Measurements from ENCODE around the gene NDUFV1. TPM values are rescaled to one million over a fixed set of nuclear protein-coding genes. Genes with fewer than 3 reads are reported as not detected.
"Not testable (repeated sequence)": the region's sequence is repeated elsewhere in the genome, so short reads cannot be mapped to it uniquely, and the experiment has no call there.

Gene NDUFV1
- polyA plus RNA-seq = 191 TPM
- long read RNA-seq, donor 1, transcript NDUFV1-201 (10 exons, 1,596 nt) = major isoform, 24 of 66 reads
- long read RNA-seq, donor 1, partial matches to known transcripts = 37 of 66 reads
- long read RNA-seq, donor 1, other reads (novel, unspliced or antisense) = 0 of 66 reads
- long read RNA-seq, donor 2, transcript NDUFV1-228 (2 exons, 573 nt) = minor isoform, 5 of 209 reads
- long read RNA-seq, donor 2, transcript NDUFV1-220 (3 exons, 736 nt) = minor isoform, 6 of 209 reads
- long read RNA-seq, donor 2, transcript NDUFV1-201 (10 exons, 1,596 nt) = major isoform, 48 of 209 reads
- long read RNA-seq, donor 2, partial matches to known transcripts = 117 of 209 reads
- long read RNA-seq, donor 2, other reads (novel, unspliced or antisense) = 28 of 209 reads
- long read RNA-seq, donor 3 = 0 reads
- long read RNA-seq, donor 4, partial matches to known transcripts = 7 of 11 reads
- long read RNA-seq, donor 4, other reads (novel, unspliced or antisense) = 0 of 11 reads
- long read RNA-seq, donor 5, transcript NDUFV1-201 (10 exons, 1,596 nt) = major isoform, 18 of 55 reads
- long read RNA-seq, donor 5, partial matches to known transcripts = 34 of 55 reads
- long read RNA-seq, donor 5, other reads (novel, unspliced or antisense) = 0 of 55 reads
- long read RNA-seq, donor 6, transcript NDUFV1-201 (10 exons, 1,596 nt) = major isoform, 53 of 134 reads
- long read RNA-seq, donor 6, transcript NDUFV1-228 (2 exons, 573 nt) = minor isoform, 10 of 134 reads
- long read RNA-seq, donor 6, partial matches to known transcripts = 62 of 134 reads
- long read RNA-seq, donor 6, other reads (novel, unspliced or antisense) = 0 of 134 reads
- long read RNA-seq, donor 7, transcript NDUFV1-201 (10 exons, 1,596 nt) = major isoform, 15 of 39 reads
- long read RNA-seq, donor 7, partial matches to known transcripts = 22 of 39 reads
- long read RNA-seq, donor 7, other reads (novel, unspliced or antisense) = 0 of 39 reads
- long read RNA-seq, donor 8, transcript NDUFV1-201 (10 exons, 1,596 nt) = major isoform, 66 of 159 reads
- long read RNA-seq, donor 8, partial matches to known transcripts = 79 of 159 reads
- long read RNA-seq, donor 8, other reads (novel, unspliced or antisense) = 6 of 159 reads
- long read RNA-seq, donor 9, transcript NDUFV1-201 (10 exons, 1,596 nt) = major isoform, 31 of 102 reads
- long read RNA-seq, donor 9, partial matches to known transcripts = 57 of 102 reads
- long read RNA-seq, donor 9, other reads (novel, unspliced or antisense) = 0 of 102 reads
- long read RNA-seq, donor 10, transcript NDUFV1-201 (10 exons, 1,596 nt) = major isoform, 43 of 113 reads
- long read RNA-seq, donor 10, partial matches to known transcripts = 59 of 113 reads
- long read RNA-seq, donor 10, other reads (novel, unspliced or antisense) = 6 of 113 reads
- long read RNA-seq, donor 11, transcript NDUFV1-201 (10 exons, 1,596 nt) = major isoform, 24 of 79 reads
- long read RNA-seq, donor 11, partial matches to known transcripts = 48 of 79 reads
- long read RNA-seq, donor 11, other reads (novel, unspliced or antisense) = 0 of 79 reads

- Histone ChIP-seq H3K27ac (ENCODE audit: low read length) (peak within 1 kb of the TSS; percentile 59), H3K4me1 (ENCODE audit: control insufficient read depth, insufficient read depth, low read length) (peaks cover 9% of the 10 kb centered on the region), H3K27me3 (ENCODE audit: control insufficient read depth, insufficient read depth, low read length) (no peaks in the 10 kb centered on the region), H3K36me3 (ENCODE audit: control insufficient read depth, insufficient read depth, low read length) (peaks cover 32% of the 10 kb centered on the region), H3K4me3 (ENCODE audit: low read length) (peak within 1 kb of the TSS; percentile 83), H3K9me3 (ENCODE audit: control insufficient read depth, low read depth, low read length) (no peaks in the 10 kb centered on the region)
- peak; percentile 96 to 97 for DNase-seq
- WGBS (ENCODE audit: insufficient coverage, low lambda C conversion rate) = no CpG with 5 or more reads among the region's 69 CpGs
Measured at GRCh38 chr11:67606492-67607295, at the start of gene NDUFV1. Gene NDUFV1 (plus strand): TSS chr11:67606936. CDS start chr11:67607005, 69 bp downstream.

- peak; percentile 67 to 89 for DNase-seq
- Histone ChIP-seq H3K9me3 (ENCODE audit: control insufficient read depth, low read depth, low read length) (no peaks in the 10 kb centered on the region), H3K27ac (ENCODE audit: low read length) (peak overlapping the region; percentile 96), H3K36me3 (ENCODE audit: control insufficient read depth, insufficient read depth, low read length) (no peaks in the 10 kb centered on the region), H3K27me3 (ENCODE audit: control insufficient read depth, insufficient read depth, low read length) (no peaks in the 10 kb centered on the region), H3K4me3 (ENCODE audit: low read length) (peak overlapping the region; percentile 3), H3K4me1 (ENCODE audit: control insufficient read depth, insufficient read depth, low read length) (peaks cover 50% of the 10 kb centered on the region)
- 33% methylated on average over 1 of the region's 19 CpGs for WGBS (ENCODE audit: insufficient coverage, low lambda C conversion rate)
Measured at GRCh38 chr11:67558084-67558772, 48.5 kb upstream of the NDUFV1 start.

- H3K27me3 ChIP-seq (ENCODE audit: control insufficient read depth, insufficient read depth, low read length) = no peaks in the 10 kb centered on the region
- peak in 1 of 2 donors; percentile 33 for DNase-seq
- H3K4me1 ChIP-seq (ENCODE audit: control insufficient read depth, insufficient read depth, low read length) = peaks cover 55% of the 10 kb centered on the region
- H3K36me3 ChIP-seq (ENCODE audit: control insufficient read depth, insufficient read depth, low read length) = no peaks in the 10 kb centered on the region
- H3K9me3 ChIP-seq (ENCODE audit: control insufficient read depth, low read depth, low read length) = no peaks in the 10 kb centered on the region
- H3K27ac ChIP-seq (ENCODE audit: low read length) = no peak overlapping the region
- no peak overlapping the region for H3K4me3 ChIP-seq (ENCODE audit: low read length)
- 100% methylated on average over 1 of the region's 10 CpGs for WGBS (ENCODE audit: insufficient coverage, low lambda C conversion rate)
Measured at GRCh38 chr11:67561971-67562619, 44.6 kb upstream of the NDUFV1 start.

GRCh38 chr11:67562963-67563704 is 43.6 kb upstream of the NDUFV1 start:
- H3K27ac ChIP-seq (ENCODE audit: low read length) = peak overlapping the region; percentile 79

GRCh38 chr11:67563705-67564114 is 43.0 kb upstream of the NDUFV1 start:
- WGBS (ENCODE audit: insufficient coverage, low lambda C conversion rate) = no CpG with 5 or more reads among the region's 11 CpGs
- H3K4me1 ChIP-seq (ENCODE audit: control insufficient read depth, insufficient read depth, low read length) = peaks cover 42% of the 10 kb centered on the region
- peak overlapping the region; percentile 79 for H3K27ac ChIP-seq (ENCODE audit: low read length)
- H3K4me3 ChIP-seq (ENCODE audit: low read length); H3K36me3 ChIP-seq (ENCODE audit: control insufficient read depth, insufficient read depth, low read length); H3K27me3 ChIP-seq (ENCODE audit: control insufficient read depth, insufficient read depth, low read length); H3K9me3 ChIP-seq (ENCODE audit: control insufficient read depth, low read depth, low read length): not testable (repeated sequence)
- peak; percentile 88 to 94 for DNase-seq

More at GRCh38 chr11:67562963-67563704, 43.6 kb upstream of the NDUFV1 start:
- no peaks in the 10 kb centered on the region for H3K36me3 ChIP-seq (ENCODE audit: control insufficient read depth, insufficient read depth, low read length)
- DNase-seq = no peak
- 60% methylated on average over 1 of the region's 10 CpGs for WGBS (ENCODE audit: insufficient coverage, low lambda C conversion rate)
- H3K4me3 ChIP-seq (ENCODE audit: low read length) = no peak overlapping the region
- H3K27me3 ChIP-seq (ENCODE audit: control insufficient read depth, insufficient read depth, low read length) = no peaks in the 10 kb centered on the region
- H3K4me1 ChIP-seq (ENCODE audit: control insufficient read depth, insufficient read depth, low read length) = peaks cover 48% of the 10 kb centered on the region
- H3K9me3 ChIP-seq (ENCODE audit: control insufficient read depth, low read depth, low read length) = no peaks in the 10 kb centered on the region

- Histone ChIP-seq H3K4me1 (ENCODE audit: control insufficient read depth, insufficient read depth, low read length) (peaks cover 37% of the 10 kb centered on the region), H3K27ac (ENCODE audit: low read length) (peak overlapping the region; percentile 71), H3K9me3 (ENCODE audit: control insufficient read depth, low read depth, low read length) (no peaks in the 10 kb centered on the region), H3K27me3 (ENCODE audit: control insufficient read depth, insufficient read depth, low read length) (no peaks in the 10 kb centered on the region), H3K4me3 (ENCODE audit: low read length) (no peak overlapping the region), H3K36me3 (ENCODE audit: control insufficient read depth, insufficient read depth, low read length) (no peaks in the 10 kb centered on the region)
- DNase-seq = peak in 1 of 2 donors; percentile 30
- 90% methylated on average over 4 of the region's 4 CpGs for WGBS (ENCODE audit: insufficient coverage, low lambda C conversion rate)
Measured at GRCh38 chr11:67564230-67564629, 42.5 kb upstream of the NDUFV1 start.

GRCh38 chr11:67571443-67571842 is 35.3 kb upstream of the NDUFV1 start:
- 100% methylated on average over 1 of the region's 6 CpGs for WGBS (ENCODE audit: insufficient coverage, low lambda C conversion rate)
- DNase-seq = no peak
- Histone ChIP-seq H3K27me3 (ENCODE audit: control insufficient read depth, insufficient read depth, low read length) (no peaks in the 10 kb centered on the region), H3K9me3 (ENCODE audit: control insufficient read depth, low read depth, low read length) (peaks cover 3% of the 10 kb centered on the region), H3K4me1 (ENCODE audit: control insufficient read depth, insufficient read depth, low read length) (peaks cover 10% of the 10 kb centered on the region), H3K27ac (ENCODE audit: low read length) (no peak overlapping the region), H3K36me3 (ENCODE audit: control insufficient read depth, insufficient read depth, low read length) (no peaks in the 10 kb centered on the region), H3K4me3 (ENCODE audit: low read length) (no peak overlapping the region)

GRCh38 chr11:67572305-67572704 is 34.4 kb upstream of the NDUFV1 start:
- DNase-seq = no peak

More at GRCh38 chr11:67572305-67572704, 34.4 kb upstream of the NDUFV1 start:
- Histone ChIP-seq H3K4me3 (ENCODE audit: low read length) (no peak overlapping the region), H3K27ac (ENCODE audit: low read length) (no peak overlapping the region), H3K36me3 (ENCODE audit: control insufficient read depth, insufficient read depth, low read length) (no peaks in the 10 kb centered on the region), H3K4me1 (ENCODE audit: control insufficient read depth, insufficient read depth, low read length) (peaks cover 10% of the 10 kb centered on the region), H3K27me3 (ENCODE audit: control insufficient read depth, insufficient read depth, low read length) (no peaks in the 10 kb centered on the region), H3K9me3 (ENCODE audit: control insufficient read depth, low read depth, low read length) (peaks cover 3% of the 10 kb centered on the region)
- WGBS (ENCODE audit: insufficient coverage, low lambda C conversion rate) = 80% methylated on average over 1 of the region's 5 CpGs
